Loucy (cell line): ENCODE data around the gene LAMTOR4.

Experiments used
- EZH2phosphoT487 ChIP-seq: fragments of 200-600 bp; IDR thresholded peaks from 2 replicates; pipeline ENCODE4 v1.6.1; 2018; ENCODE audit warnings: antibody characterized with exemption, mild to moderate bottlenecking, moderate library complexity, borderline replicate concordance
- TF ChIP-seq, protein P1 (sequence below): fragments of 200-600 bp; sonication (generic); conservative IDR thresholded peaks from 2 replicates; pipeline ENCODE4 v1.5.1; 2014; ENCODE audit warnings: mild to moderate bottlenecking, antibody characterized with exemption, low read length

- TF ChIP-seq, protein P1, sequence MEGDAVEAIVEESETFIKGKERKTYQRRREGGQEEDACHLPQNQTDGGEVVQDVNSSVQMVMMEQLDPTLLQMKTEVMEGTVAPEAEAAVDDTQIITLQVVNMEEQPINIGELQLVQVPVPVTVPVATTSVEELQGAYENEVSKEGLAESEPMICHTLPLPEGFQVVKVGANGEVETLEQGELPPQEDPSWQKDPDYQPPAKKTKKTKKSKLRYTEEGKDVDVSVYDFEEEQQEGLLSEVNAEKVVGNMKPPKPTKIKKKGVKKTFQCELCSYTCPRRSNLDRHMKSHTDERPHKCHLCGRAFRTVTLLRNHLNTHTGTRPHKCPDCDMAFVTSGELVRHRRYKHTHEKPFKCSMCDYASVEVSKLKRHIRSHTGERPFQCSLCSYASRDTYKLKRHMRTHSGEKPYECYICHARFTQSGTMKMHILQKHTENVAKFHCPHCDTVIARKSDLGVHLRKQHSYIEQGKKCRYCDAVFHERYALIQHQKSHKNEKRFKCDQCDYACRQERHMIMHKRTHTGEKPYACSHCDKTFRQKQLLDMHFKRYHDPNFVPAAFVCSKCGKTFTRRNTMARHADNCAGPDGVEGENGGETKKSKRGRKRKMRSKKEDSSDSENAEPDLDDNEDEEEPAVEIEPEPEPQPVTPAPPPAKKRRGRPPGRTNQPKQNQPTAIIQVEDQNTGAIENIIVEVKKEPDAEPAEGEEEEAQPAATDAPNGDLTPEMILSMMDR: no peak
- TF ChIP-seq EZH2phosphoT487: no peak
Observed at GRCh38 chr7:100157069-100157333, 8.3 kb downstream of the LAMTOR4 start.
